Measurements from ENCODE around the gene COBLL1. TPM values are rescaled to one million over a fixed set of nuclear protein-coding genes. Genes with fewer than 3 reads are reported as not detected.

The COBLL1 gene
- total RNA-seq, 2 experiments from 2014 or later: 0.53 TPM; not detected in 1

DNA sequence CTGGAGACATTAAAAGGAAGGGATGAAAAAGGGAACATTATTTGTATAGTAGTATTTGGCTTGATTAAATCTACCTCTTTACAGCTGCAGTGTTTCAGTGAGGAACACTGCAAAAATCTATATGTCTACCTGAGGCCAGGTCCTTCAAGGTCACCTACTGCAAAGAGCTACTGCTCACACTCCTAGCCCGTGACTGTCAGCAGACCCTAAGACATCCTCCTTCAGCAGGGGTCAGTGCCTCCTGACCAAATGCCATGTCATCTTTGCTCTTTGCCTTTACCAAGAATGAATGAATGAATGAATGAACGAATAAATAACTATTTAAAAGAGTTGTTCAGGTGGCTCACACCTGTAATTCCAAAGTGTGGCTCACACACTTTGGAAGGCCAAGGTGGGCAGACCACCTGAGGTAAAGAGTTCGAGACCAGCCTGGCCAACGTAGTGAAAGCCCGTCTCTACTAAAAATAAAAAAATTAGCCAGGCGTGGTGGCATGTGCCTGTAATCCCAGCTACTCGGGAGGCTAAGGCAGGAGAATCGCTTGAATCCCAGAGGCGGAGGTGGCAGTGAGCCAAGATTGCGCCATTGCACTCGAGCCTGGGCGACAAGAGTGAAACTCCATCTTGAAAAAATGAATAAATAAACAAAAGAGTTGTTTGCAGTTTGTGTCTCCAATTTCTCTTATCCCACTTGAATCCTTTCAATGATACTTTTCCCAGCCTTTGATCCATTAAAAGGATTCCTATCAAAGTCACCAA, 136.0 kb downstream of the COBLL1 start:
- Mint-ChIP-seq H3K9me3 (no peaks in the 10 kb centered on the region), H3K27ac (no peak overlapping the region), H3K36me3 (ENCODE audit: low read depth) (no peaks in the 10 kb centered on the region), H3K4me3 (no peak overlapping the region), H3K4me1 (ENCODE audit: low read depth) (no peaks in the 10 kb centered on the region), H3K27me3 (no peaks in the 10 kb centered on the region)
- Histone ChIP-seq H3K4me1 (ENCODE audit: insufficient read depth, low read length) (no peaks in the 10 kb centered on the region), H3K4me3 (ENCODE audit: low read length) (no peak overlapping the region), H3K36me3 (ENCODE audit: insufficient read depth, low read length) (no peaks in the 10 kb centered on the region), H3K27ac (ENCODE audit: low read depth in 1 of 2, low read length in 2 of 2) (no peak overlapping the region), H3K9me3 (ENCODE audit: control insufficient read depth in 1 of 2, insufficient read depth in 1 of 2, low read length in 2 of 2) (no peaks in the 10 kb centered on the region), H3K27me3 (ENCODE audit: control insufficient read depth in 1 of 2, insufficient read depth in 2 of 2, low read length in 2 of 2) (no peaks in the 10 kb centered on the region)
- ATAC-seq (ENCODE audit: poor library complexity) (no peak), DNase-seq (no peak)
- CTCF ChIA-PET: no interaction called here
- TF ChIP-seq, protein P1, sequence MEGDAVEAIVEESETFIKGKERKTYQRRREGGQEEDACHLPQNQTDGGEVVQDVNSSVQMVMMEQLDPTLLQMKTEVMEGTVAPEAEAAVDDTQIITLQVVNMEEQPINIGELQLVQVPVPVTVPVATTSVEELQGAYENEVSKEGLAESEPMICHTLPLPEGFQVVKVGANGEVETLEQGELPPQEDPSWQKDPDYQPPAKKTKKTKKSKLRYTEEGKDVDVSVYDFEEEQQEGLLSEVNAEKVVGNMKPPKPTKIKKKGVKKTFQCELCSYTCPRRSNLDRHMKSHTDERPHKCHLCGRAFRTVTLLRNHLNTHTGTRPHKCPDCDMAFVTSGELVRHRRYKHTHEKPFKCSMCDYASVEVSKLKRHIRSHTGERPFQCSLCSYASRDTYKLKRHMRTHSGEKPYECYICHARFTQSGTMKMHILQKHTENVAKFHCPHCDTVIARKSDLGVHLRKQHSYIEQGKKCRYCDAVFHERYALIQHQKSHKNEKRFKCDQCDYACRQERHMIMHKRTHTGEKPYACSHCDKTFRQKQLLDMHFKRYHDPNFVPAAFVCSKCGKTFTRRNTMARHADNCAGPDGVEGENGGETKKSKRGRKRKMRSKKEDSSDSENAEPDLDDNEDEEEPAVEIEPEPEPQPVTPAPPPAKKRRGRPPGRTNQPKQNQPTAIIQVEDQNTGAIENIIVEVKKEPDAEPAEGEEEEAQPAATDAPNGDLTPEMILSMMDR (IDR thresholded peaks at IDR 0.05): no peak
- POLR2A ChIA-PET: no interaction called here
- intact Hi-C loops (cut with DNase I, micrococcal nuclease): no loop called here

DNA sequence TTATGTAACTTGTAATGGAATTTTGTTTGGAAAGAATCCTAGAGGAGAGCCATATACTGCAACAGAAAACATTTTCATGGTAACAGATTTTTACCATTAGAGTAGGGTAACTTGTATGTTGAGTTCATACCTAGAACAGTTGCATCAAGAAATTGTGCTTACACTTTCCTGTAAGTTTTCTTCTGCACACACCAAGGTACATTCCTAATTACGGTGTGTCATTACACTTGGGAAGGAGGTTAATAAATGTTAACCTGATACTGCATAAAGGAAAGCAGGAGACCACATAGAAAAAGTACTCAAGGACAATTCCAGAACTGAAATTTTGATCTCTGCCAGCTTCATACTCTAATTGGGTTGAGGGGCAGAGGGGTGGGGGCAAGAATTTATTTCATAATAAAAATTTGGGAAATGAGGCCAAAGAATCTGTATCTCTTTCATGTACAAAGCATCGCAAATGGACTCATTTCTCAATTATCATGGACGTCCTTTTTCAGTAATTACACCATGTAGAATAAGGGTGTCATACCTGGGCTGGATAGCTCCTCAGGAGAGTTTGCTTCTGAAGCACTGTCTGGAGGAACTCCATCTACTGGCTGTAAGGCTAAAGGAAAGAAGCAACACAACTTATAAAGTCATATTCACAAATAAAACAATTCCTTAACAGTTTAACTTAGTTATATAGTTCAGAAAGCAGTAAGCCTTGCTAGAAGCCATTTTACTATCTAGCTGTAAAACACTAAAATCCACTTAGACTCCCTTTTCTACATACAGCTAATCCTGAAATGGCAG, 137.5 kb downstream of the COBLL1 start:
- H3K9me3 Mint-ChIP-seq: no peaks in the 10 kb centered on the region
- Histone ChIP-seq H3K4me1 (ENCODE audit: insufficient read depth, low read length) (no peaks in the 10 kb centered on the region), H3K4me3 (ENCODE audit: low read length) (no peak overlapping the region), H3K27me3 (ENCODE audit: control insufficient read depth in 1 of 2, insufficient read depth in 2 of 2, low read length in 2 of 2) (no peaks in the 10 kb centered on the region), H3K9me3 (ENCODE audit: control insufficient read depth in 1 of 2, insufficient read depth in 1 of 2, low read length in 2 of 2) (no peaks in the 10 kb centered on the region), H3K27ac (ENCODE audit: low read depth in 1 of 2, low read length in 2 of 2) (no peak overlapping the region), H3K36me3 (ENCODE audit: insufficient read depth, low read length) (no peaks in the 10 kb centered on the region)
- H3K36me3 Mint-ChIP-seq (ENCODE audit: low read depth): no peaks in the 10 kb centered on the region
- DNase-seq (no peak), ATAC-seq (ENCODE audit: poor library complexity) (no peak)
- H3K27ac Mint-ChIP-seq: no peak overlapping the region
- intact Hi-C loops (cut with DNase I, micrococcal nuclease): no loop called here
- H3K27me3 Mint-ChIP-seq: no peaks in the 10 kb centered on the region
- ChIA-PET CTCF (no interaction called here), POLR2A (no interaction called here)
- TF ChIP-seq, protein P1 (IDR thresholded peaks at IDR 0.05): no peak
- H3K4me1 Mint-ChIP-seq (ENCODE audit: low read depth): no peaks in the 10 kb centered on the region
- H3K4me3 Mint-ChIP-seq: no peak overlapping the region

DNA sequence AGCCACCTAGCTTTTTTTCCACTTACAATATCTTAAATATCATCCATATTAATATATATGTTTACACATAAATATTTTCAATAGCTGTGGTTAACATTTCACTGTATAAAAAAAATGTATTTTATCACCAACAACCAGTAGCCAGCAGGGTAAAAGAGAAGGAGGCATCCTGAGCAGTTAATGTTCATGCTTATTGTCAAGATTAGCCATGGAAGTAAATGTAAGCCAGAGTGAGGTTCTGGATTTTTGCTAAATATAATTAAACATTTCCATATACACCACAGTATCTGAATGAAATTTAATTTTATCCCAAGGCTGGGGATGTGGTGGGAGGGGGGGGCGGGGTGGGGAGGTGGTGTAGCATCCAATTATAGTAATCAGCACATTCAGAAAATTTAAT, 140.1 kb downstream of the COBLL1 start:
- TF ChIP-seq, protein P1 (IDR thresholded peaks at IDR 0.05): no peak
- DNase-seq: no peak
- Histone ChIP-seq H3K27ac (ENCODE audit: low read depth in 1 of 2, low read length in 2 of 2) (no peak overlapping the region), H3K4me1 (ENCODE audit: insufficient read depth, low read length) (no peaks in the 10 kb centered on the region), H3K4me3 (ENCODE audit: low read length) (no peak overlapping the region), H3K36me3 (ENCODE audit: insufficient read depth, low read length) (no peaks in the 10 kb centered on the region), H3K27me3 (ENCODE audit: control insufficient read depth in 1 of 2, insufficient read depth in 2 of 2, low read length in 2 of 2) (no peaks in the 10 kb centered on the region), H3K9me3 (ENCODE audit: control insufficient read depth in 1 of 2, insufficient read depth in 1 of 2, low read length in 2 of 2) (no peaks in the 10 kb centered on the region)
- no peak overlapping the region for H3K4me3 Mint-ChIP-seq
- no peak overlapping the region for H3K27ac Mint-ChIP-seq
- no peaks in the 10 kb centered on the region for H3K36me3 Mint-ChIP-seq (ENCODE audit: low read depth)
- H3K4me1 Mint-ChIP-seq (ENCODE audit: low read depth): no peaks in the 10 kb centered on the region
- POLR2A ChIA-PET: no interaction called here
- ATAC-seq (ENCODE audit: poor library complexity): no peak
- intact Hi-C loops (cut with DNase I, micrococcal nuclease): no loop called here
- CTCF ChIA-PET: no interaction called here
- H3K9me3 Mint-ChIP-seq: no peaks in the 10 kb centered on the region
- no peaks in the 10 kb centered on the region for H3K27me3 Mint-ChIP-seq

Data from CD4-positive, alpha-beta T cell (primary cell).